HG02970 (cell line): ENCODE measurements around the gene ANKRD13C.
"Not testable (repeated sequence)": the region's sequence is repeated elsewhere in the genome, so short reads cannot be mapped to it uniquely, and the experiment has no call there.

Experiments used
- ATAC-seq: cut with Tn5 transposase; IDR thresholded peaks from one replicate; pipeline ENCODE4 v1.9.1; 2021; ENCODE audit warnings: mild to moderate bottlenecking, moderate library complexity, moderate number of reproducible peaks; ENCODE audit not compliant: unreplicated experiment, low FRiP score

Gene ANKRD13C

GRCh38 chr1:70361727-70362398 lies 7.3 kb upstream of the ANKRD13C start:
- ATAC-seq, result no peak

- no peak for ATAC-seq
Observed at GRCh38 chr1:70360321-70360720, 5.8 kb upstream of the ANKRD13C start.

- peak; percentile 31 for ATAC-seq
Observed at GRCh38 chr1:70358921-70359564, 4.5 kb upstream of the ANKRD13C start.

- no peak for ATAC-seq
Observed at GRCh38 chr1:70355920-70356319, 1.4 kb upstream of the ANKRD13C start.

GRCh38 chr1:70355111-70355407 lies 537 bp upstream of the ANKRD13C start:
- no peak for ATAC-seq

- peak; percentile 27 for ATAC-seq
Observed at GRCh38 chr1:70353601-70354331, 756 bp downstream of the ANKRD13C start.

GRCh38 chr1:70353044-70353443 lies 1.5 kb downstream of the ANKRD13C start:
- no peak for ATAC-seq

- ATAC-seq, result not testable (repeated sequence)
Observed at GRCh38 chr1:70349799-70350198, 4.7 kb downstream of the ANKRD13C start.

GRCh38 chr1:70348399-70349165 lies 5.9 kb downstream of the ANKRD13C start:
- no peak for ATAC-seq

GRCh38 chr1:70339644-70340043 lies 14.9 kb downstream of the ANKRD13C start:
- not testable (repeated sequence) for ATAC-seq

GRCh38 chr1:70336050-70336449 lies 18.5 kb downstream of the ANKRD13C start:
- ATAC-seq, result no peak

- no peak for ATAC-seq
Observed at GRCh38 chr1:70334436-70334835, 20.1 kb downstream of the ANKRD13C start.

GRCh38 chr1:70333245-70333644 lies 21.3 kb downstream of the ANKRD13C start:
- no peak for ATAC-seq

- ATAC-seq, result no peak
Observed at GRCh38 chr1:70331962-70332361, 22.6 kb downstream of the ANKRD13C start.

- ATAC-seq, result no peak
Observed at GRCh38 chr1:70327306-70328076, 27.0 kb downstream of the ANKRD13C start.

GRCh38 chr1:70324683-70325082 lies 29.8 kb downstream of the ANKRD13C start:
- no peak for ATAC-seq

- no peak for ATAC-seq
Observed at GRCh38 chr1:70319750-70320149, 34.8 kb downstream of the ANKRD13C start.

- no peak for ATAC-seq
Observed at GRCh38 chr1:70318191-70318590, 36.3 kb downstream of the ANKRD13C start.

GRCh38 chr1:70317087-70317486 lies 37.4 kb downstream of the ANKRD13C start:
- no peak for ATAC-seq

- no peak for ATAC-seq
Observed at GRCh38 chr1:70315782-70316181, 38.7 kb downstream of the ANKRD13C start.
